ENCODE measurements around the gene MGAT4A.
"Not testable (repeated sequence)": the region's sequence is repeated elsewhere in the genome, so short reads cannot be mapped to it uniquely, and the experiment has no call there.

DNA sequence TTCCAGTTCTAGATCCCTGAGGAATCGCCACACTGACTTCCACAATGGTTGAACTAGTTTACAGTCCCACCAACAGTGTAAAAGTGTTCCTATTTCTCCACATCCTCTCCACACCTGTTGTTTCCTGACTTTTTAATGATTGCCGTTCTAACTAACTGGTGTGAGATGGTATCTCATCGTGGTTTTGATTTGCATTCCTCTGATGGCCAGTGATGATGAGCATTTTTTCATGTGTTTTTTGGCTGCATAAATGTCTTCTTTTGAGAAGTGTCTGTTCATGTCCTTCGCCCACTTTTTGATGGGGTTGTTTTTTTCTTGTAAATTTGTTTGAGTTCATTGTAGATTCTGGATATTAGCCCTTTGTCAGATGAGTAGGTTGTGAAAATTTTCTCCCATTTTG lies 136.3 kb downstream of the MGAT4A start:
- TF ChIP-seq, protein P1, sequence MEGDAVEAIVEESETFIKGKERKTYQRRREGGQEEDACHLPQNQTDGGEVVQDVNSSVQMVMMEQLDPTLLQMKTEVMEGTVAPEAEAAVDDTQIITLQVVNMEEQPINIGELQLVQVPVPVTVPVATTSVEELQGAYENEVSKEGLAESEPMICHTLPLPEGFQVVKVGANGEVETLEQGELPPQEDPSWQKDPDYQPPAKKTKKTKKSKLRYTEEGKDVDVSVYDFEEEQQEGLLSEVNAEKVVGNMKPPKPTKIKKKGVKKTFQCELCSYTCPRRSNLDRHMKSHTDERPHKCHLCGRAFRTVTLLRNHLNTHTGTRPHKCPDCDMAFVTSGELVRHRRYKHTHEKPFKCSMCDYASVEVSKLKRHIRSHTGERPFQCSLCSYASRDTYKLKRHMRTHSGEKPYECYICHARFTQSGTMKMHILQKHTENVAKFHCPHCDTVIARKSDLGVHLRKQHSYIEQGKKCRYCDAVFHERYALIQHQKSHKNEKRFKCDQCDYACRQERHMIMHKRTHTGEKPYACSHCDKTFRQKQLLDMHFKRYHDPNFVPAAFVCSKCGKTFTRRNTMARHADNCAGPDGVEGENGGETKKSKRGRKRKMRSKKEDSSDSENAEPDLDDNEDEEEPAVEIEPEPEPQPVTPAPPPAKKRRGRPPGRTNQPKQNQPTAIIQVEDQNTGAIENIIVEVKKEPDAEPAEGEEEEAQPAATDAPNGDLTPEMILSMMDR (IDR thresholded peaks at IDR 0.05), result not testable (repeated sequence)
- TF ChIP-seq EP300, POLR2A (IDR thresholded peaks at IDR 0.05): not testable (repeated sequence)
